Measurements from ENCODE around the gene MACF1.

DNA sequence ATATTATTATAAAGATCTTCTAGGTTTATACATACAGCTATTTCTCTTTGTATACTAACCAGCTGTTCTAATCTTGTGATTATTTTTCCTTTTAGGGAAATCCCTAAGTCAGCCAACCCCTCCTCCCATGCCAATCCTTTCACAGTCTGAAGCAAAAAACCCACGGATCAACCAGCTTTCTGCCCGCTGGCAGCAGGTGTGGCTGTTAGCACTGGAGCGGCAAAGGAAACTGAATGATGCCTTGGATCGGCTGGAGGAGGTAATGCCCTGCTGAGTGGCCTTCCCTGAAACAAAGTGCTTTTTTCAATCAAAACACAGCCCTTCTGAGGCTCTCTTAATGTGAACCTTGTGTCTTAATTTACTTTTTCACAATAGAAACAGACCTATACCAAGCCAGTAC lies 254.5 kb downstream of the MACF1 start:
- TF ChIP-seq CTCF (IDR thresholded peaks at IDR 0.05) (no peak), POLR2A (IDR thresholded peaks at IDR 0.05; ENCODE audit: low read depth) (no peak), POLR2AphosphoS5 (IDR thresholded peaks at IDR 0.05) (no peak)

Measured in esophagus muscularis mucosa (tissue), 3 donors.